HG02610 (cell line): ENCODE data around the gene LANCL1.

Source experiments
- ATAC-seq: cut with Tn5 transposase; IDR thresholded peaks from one replicate; pipeline ENCODE4 v1.9.1; 2021; ENCODE audit warnings: mild to moderate bottlenecking, moderate library complexity; ENCODE audit not compliant: unreplicated experiment

The LANCL1 gene

DNA sequence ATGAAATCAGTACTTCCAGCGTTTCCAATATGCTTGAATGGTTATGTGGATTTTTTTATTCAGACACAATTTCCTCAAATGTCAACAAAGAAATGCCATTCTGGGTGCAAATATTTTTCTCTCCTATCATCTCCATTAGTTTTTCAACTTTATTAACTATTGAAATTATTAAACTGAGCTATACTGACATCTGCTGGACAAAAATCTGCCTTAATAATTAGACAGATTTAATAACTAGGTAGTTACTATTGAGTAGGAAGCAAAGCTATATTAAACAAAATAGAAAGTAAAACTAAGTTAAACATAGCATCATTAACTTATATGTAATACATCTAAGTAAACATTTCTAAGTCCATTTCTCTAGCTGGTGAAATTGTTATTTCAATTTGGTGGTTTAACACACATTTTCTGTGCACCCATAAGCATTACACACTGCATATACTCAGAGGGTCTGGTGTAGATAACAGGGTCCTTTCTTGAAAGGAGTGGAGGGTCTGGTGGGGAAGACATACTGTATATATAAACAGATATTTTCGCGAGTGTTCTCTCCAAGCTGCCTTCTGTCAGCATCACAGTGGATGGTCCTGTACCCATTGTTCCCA, 77.0 kb downstream of the LANCL1 start:
- ATAC-seq = no peak

- ATAC-seq = no peak
Observed at GRCh38 chr2:210392469-210392881, 84.1 kb downstream of the LANCL1 start.

GRCh38 chr2:210389856-210390255, 86.7 kb downstream of the LANCL1 start:
- ATAC-seq = no peak

GRCh38 chr2:210388148-210388547, 88.4 kb downstream of the LANCL1 start:
- no peak for ATAC-seq

GRCh38 chr2:210387074-210387473, 89.5 kb downstream of the LANCL1 start:
- ATAC-seq = no peak
